KBM-7 (cell line): ENCODE data around the gene ZNF365.
"Not testable (repeated sequence)": the region's sequence is repeated elsewhere in the genome, so short reads cannot be mapped to it uniquely, and the experiment has no call there.

Experiments
- DNase-seq: peaks from one replicate; pipeline ENCODE4 v3.0.0-alpha.2; 2015
- in situ Hi-C: fragments of 300-500 bp; cut with MboI; formaldehyde crosslinking; loops from 2 replicates; pipeline ENCODE4 v1.14.3; 2020; ENCODE audit warnings: low sequenced_read_pairs, low pct_unique_long_range_greater_than_20kb, mixed read lengths

Gene ZNF365

DNA sequence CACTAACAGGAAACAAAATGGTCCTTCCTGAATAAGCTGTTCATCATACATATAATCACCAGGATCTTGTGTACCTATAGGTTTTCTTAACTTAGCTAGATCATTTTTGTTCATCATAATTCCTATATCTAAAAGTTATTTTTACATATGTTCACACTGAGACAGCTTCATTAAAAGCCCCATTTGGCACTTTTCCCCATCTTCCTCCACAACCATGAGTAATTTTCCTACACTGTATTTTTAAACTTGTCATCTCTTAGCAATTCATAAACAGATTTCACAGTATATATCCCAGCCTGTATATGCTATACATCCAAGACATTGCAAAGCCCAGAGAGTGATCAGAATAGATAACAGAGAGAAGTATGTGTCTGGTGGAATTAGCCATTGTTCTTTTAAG, 28.3 kb downstream of the ZNF365 start:
- DNase-seq: no peak
- in situ Hi-C loops: no loop called here

DNA sequence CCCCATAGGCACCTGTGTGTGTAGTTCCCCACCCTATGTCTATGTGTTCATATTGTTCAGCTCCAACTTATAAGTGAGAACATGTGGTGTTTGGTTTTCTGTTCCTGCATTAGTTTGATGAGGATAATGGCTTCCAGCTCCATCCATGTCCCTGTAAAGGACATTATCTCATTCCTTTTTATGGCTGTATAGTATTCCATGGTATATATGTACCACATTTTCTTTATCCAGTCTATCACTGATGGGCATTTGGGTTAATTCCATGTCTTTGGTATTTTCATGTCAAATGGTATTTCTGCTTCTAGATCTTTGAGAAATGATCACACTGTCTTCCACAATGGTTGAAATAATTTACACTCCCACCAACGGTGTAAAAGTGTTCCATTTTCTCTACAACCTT, 36.4 kb downstream of the ZNF365 start:
- in situ Hi-C loops, DNase-seq: not testable (repeated sequence)

DNA sequence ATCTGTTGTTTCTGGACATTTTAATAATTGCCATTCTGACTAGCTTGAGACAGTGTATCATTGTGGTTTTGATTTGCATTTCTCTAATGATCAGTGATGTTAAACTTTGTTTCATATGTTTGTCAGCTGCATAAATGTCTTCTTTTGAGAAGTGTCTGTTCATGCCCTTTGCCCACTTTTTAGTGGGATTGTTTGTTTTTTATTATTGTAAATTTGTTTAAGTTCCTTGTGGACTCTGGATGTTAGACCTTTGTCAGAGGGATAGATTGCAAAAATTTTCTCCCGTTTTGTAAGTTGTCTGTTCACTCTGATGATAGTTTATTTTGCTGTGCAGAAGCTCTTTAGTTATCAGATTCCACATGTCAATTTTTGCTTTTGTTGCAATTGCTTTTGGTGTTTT, 36.8 kb downstream of the ZNF365 start:
- in situ Hi-C loops: not testable (repeated sequence)

DNA sequence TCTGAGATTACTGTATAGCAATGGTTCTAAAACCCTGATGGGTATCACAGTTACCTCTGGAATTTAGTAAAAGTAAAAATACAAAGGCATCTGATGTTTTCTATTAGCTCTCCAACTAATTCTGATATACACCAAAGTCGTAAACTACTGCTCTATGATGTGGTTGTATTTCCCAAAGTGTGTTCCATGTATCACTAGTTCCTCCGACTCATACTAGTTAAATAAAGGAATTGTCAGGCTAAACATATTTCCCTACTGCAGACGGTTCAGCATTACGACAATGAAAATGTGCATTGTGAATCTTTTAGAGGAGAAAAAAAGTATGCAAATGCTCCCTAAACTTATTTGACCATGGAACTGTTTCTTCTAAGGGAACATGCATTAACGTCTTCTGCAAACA, 38.9 kb downstream of the ZNF365 start:
- in situ Hi-C loops: no loop called here
- no peak for DNase-seq

More for the DNA sequence above, 36.8 kb downstream of the ZNF365 start:
- DNase-seq: not testable (repeated sequence)

DNA sequence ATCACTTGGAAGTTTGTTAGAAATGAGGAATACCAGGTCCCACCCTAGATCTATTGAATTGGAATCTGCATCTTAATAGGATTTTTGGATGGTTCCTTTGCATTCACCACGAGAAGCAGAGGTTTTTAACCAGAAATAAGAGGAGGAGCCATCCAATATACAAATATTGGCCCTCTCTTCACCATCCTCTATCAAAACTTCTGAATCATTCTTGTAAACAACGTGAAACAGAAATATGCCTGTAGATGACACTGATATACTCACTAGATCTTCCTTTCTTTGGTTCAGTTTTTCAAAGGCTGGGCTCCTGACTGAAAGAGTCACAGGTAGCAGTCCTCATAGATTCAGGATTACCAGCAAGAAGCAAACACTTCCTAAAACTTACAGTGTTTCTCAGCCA, 39.5 kb downstream of the ZNF365 start:
- no peak for DNase-seq
- in situ Hi-C loops: no loop called here

DNA sequence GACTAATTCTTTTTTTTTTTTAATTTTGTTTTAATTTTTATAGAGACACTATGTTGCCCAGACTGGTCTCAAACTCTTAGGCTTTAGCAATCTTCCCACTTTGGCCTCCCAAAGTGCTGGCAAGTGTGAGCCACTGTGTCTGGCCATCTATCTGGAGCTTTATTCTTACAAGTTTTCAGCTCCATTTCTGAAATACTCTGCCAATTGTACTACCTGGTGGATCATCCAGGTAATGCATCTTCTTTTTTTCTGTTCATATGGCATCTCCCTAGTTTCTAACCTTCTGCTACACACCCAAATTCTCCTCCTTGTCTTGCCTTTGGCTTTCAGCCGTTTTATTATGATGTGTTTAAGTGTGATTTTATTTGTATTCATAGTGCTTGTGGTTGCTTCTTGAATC, 40.2 kb downstream of the ZNF365 start:
- in situ Hi-C loops: no loop called here
- DNase-seq: no peak

DNA sequence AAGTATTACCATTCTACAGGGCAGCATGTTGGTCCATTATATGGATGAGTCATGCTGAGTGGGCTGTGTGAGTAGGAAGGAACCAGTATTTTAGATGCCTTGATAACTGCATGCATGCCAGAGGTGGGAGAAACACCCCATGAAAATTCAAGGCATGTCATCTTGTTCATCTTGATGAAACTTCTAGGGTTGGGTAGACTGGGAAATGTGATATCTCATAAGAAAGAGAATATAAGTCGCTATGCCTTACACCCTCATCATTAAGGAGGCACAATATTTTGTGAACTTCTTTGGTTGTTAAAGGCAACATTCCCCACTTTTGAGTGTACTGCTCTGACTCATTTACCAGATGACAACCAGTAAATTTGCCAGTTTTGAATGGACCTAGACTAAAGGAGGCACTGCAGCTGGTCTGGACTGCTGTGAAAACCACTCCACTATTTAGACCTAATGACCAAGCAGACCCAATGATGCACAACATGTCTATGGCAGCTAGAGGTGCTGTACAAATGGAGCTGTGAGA, 48.0 kb downstream of the ZNF365 start:
- no peak for DNase-seq
- in situ Hi-C loops: no loop called here

DNA sequence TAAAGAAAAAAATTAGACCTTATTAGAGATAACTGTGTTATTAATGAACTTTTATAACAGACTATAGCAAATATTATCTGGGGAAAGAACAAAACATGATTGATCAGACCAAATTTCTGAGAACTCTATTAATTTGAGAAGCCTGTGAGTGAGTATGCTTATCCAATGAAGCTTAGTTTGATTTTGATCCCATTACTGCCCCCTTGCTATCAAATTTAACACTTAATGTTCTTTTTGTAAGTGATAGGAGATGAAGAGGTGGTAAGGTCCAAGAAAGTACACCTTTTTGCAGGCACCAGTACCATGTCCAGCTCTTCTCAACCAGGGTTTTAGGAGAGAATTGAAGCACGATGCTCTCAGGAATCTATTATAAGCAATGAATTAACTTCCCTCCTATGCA, 49.9 kb downstream of the ZNF365 start:
- in situ Hi-C loops: no loop called here
- DNase-seq: no peak

DNA sequence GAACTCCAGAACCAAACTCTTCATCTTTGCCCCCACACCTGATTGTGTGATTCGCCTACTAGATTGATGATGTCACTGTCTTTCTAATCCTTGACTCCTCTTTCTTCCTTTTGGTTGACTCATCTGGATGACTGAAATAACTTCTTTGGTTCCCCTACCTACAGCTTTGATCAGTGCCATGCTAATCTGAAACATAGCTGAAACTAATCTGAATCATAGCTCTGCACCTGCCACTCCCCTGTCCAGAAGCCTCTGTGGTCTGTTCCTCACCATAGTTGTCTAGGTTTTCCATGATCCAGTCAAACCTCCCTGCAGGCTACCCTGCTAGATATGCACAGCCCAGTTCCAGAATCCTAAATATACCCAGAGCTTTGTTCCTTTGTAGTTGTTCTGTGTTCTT, 51.9 kb downstream of the ZNF365 start:
- no peak for DNase-seq
- in situ Hi-C loops: no loop called here

DNA sequence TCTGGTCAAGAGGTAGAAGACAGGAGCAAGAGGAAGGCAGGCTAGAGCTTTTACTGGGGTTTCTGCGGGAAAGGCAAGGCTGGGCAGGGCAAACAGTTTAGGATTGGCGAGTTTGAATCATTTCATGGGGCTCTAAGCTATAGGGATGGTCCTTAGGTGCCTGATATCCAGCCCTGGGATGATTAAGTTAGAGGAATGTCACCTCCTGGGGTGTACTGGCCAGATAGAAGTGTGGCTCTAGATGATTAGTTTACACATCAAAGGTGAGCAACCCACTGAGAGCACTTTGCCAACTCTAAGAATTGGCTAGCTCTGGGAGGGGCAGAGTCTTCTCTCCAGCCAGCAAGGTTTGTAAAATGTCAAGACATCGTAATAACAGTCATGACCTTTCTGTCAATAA, 52.4 kb downstream of the ZNF365 start:
- in situ Hi-C loops: no loop called here
- no peak for DNase-seq

DNA sequence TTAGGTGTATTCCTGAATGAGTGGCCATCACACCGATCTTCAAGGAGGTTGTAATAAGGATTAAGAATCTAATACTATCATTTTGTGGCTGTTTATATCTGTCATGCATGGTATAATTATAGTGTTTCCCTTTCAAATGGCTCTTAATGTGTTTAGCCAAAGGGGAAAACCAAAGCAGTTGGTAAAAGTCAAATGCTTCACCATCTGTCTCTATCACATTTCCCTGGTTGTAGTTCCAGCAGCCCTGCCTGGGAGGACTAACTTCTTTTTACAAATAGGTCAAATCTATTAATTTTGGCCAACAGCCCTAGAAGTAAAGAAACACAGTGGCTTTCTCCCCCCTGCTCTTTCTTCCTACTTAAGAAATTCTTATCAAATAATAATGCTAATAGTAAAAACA, 56.7 kb downstream of the ZNF365 start:
- no peak for DNase-seq
- in situ Hi-C loops: no loop called here

DNA sequence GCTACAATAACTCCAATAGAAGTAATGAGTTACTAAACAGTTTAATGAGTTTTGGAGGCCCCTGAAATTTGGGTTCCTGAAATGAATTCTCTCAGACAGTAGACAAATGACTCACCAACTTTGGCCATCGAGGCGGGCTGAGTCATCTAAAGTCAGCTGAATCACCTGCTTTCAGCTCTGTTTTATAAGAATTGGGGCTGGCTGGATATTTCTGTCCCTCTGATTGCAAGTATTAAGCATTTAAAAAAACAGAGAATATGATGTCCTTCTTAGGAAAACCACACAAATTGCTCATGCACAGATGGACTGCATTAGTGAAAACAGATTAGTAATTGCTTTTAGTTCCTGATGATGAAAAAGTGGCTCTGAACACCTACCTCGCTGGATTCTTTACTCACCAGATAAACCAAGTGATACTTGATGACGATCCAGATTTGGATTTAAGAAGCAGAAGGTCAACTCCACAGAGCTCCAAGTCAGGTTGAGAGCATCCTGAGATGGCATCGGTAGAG, 59.1 kb downstream of the ZNF365 start:
- in situ Hi-C loops: no loop called here
- DNase-seq: no peak

DNA sequence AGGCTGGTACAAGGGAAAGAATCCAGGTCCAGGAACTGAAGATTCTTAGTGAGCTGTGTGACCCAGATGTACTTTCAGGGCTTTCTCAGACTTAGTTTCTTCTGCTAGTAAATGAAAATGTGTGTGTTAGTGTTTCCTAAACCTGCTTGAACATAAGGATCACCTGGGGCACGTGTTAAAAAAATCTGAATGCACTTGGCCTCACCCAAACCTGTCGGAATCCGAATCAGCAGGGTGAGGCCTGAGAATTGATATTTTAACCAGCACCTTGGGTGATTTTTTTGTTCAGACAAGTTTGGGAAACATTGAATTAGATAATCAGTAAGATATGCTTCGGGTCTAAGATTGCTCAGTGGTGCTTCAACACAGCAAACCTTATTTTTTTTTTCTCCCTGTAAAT, 59.7 kb downstream of the ZNF365 start:
- in situ Hi-C loops: no loop called here

DNA sequence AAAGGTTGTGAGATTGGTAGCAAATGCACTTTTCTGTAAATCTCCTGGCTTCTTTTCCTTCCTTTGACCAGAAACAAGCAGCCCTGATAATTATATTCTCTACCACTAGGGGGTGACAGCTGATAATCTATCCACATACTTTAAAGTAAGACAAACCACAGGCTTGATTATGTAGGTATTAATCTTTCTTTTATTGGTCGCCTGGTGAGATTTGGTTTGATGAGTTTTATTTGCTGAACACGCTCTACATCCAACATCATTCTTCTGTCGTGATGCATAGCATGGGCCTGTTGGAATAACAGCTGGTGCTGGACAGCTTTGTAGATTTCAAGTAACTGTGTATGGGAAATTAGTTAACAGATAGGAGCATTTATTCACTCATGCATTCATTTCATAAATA, 63.5 kb downstream of the ZNF365 start:
- in situ Hi-C loops: no loop called here
- peak; percentile 73 for DNase-seq

More for the DNA sequence above, 59.7 kb downstream of the ZNF365 start:
- DNase-seq: no peak

DNA sequence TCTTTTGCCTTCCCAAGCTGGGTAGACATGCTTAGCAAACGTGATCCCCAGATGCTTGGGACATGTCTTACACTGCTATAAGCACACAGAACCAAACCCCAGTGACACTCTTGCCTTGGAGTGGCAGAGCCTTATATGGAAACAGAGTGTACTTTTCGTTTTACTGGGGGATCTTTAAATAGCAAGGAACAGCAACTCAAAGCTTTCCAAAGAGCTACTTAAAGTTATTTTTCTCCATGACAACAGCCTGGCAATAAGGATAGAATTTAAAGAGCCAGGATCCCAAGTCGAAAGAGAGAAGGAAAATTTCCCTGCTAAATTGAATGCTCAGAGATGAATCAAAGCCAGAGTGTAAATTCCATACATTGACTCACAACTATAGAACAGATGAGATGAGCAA, 67.8 kb downstream of the ZNF365 start:
- in situ Hi-C loops: no loop called here

DNA sequence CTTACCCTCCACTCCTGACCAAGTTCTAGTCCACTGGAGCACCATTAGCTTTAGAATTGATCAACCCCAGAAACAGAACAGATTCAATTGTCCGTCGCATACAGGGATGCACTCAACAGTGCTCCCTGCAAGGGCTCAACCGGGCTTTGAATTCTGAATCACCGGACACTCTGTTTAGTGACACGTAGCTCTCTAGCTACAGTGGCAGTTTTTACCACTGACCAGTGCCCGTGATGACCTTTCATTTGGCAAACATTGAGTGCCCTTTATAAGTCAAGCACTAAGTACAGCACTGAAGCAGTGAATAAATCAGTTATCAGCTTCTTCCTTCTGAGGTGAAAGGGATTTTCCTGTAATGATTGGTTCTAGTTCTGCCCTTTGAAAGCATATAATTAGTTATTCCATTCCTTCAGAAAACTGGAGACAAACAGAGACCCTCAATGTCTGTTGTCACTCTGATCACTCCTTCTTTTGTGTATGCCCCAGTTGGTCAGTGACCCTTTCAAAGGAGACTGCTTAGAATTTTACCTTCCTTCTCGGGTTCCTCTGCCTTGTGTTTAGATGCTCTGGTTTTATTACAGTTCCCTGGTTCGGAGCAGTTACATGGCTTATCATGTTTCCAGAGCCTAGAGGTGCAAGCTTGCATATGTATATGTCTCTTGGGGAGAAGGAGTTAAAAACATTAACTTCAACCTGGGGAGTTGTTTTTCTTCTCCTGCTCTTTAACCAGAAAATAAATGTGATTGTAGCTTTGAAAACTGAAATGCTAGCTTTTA, 68.9 kb downstream of the ZNF365 start:
- in situ Hi-C loops: no loop called here
- no peak for DNase-seq

More for the DNA sequence above, 67.8 kb downstream of the ZNF365 start:
- no peak for DNase-seq

DNA sequence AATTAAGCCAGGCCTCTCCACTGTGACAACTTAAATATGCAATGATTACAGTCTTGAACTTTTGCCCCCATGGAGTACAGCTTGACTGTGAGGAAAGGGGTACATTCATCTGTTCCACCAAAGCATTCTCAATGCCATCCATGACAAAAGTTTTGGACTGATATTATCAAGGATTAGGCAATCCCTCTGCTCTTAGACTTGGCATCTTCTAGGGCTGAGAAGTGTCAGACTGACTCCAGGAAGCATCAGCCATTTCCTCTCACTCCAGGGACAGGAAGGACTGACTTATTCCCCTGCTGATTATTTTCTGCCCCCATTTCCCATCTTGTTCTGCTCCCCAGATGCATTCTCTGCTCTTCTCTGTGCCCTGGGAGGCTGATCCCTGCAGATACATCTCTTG, 69.7 kb downstream of the ZNF365 start:
- DNase-seq: no peak
- in situ Hi-C loops: no loop called here

DNA sequence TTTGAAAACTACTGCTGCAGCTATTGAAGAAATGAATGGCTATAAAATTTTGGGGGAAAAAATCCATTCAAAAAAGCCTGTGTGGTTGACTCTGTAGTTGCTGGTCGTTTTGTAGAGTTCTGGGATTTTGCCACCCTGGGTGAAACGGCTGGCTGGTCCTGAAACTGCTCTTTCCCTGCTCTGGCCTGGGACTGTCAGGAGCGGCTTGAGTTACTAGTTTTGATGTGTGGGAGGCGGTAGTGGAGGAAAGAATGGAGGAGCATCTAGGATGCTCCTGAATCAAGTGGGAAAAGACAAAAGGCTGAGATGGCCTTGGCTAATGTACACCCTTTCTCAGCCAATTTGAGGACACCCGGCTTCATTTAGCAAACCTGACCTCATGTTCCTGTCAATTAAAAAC, 72.5 kb downstream of the ZNF365 start:
- in situ Hi-C loops: no loop called here
- DNase-seq: no peak

DNA sequence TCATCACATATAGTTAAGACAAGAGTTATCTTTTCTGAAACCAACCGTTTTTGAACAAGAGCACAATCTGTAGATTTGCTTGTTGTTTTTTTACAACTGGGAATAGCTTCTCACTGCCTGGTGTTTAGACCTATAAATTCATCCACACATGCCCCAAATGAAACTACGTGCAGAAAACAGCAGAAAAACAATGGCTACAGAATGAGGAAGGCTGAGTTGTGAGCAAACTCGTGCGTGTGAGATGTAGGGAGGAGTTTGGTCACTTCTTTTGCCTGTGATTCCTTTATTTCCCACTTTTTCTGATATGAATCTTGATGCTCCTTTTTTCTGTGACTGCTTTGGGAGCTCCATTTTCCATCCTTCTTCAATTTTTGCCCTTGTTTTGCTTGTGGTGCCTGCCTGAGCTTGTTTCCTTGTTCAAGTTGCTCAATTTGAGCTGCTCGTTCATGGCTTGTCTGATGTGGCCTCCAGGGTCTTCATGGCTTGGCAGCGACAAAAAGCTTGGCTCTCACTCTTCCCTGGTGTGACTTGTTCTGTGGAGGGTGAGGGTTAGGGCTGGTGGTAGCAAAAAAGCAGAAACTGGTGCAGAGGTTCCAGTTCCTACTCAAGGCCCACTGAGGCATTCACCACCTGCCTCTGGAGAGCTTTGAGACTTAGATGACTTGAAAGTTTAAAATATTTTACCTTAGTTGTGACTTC, 76.9 kb downstream of the ZNF365 start:
- DNase-seq: no peak
- in situ Hi-C loops: no loop called here

DNA sequence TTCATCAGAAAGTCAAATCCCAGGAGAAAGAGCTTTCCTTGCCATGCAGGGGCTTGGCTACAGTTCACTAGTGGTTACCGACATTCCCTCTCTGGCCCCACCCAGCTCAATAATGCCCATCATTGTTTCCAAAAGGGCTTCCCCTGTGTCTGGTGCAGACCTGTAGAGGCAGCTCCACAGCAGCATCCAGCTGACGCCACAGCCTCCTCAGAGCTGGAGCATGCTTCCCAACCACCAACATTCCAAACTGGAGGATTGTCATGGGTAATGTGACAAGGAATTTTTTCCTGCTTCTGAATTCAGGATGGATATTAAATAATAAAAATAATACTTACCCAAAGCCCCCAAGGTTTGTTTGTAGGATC, 77.4 kb downstream of the ZNF365 start:
- no peak for DNase-seq
- in situ Hi-C loops: no loop called here
